ENCODE data around the gene TMEM145.

TMEM145 gene

GRCh38 chr19:42289556-42290041 is 23.5 kb upstream of the TMEM145 start:
- H3K4me3 ChIP-seq (ENCODE audit: low read depth, low read length, poor library complexity, severe bottlenecking), result no peak overlapping the region
- peaks cover 79% of the 10 kb centered on the region for H3K36me3 ChIP-seq (ENCODE audit: insufficient read depth, low read length)
- H3K9me3 ChIP-seq (ENCODE audit: low read length), result no peaks in the 10 kb centered on the region
- H3K79me2 ChIP-seq (ENCODE audit: insufficient read depth, low read length), result no peaks in the 10 kb centered on the region
- no peaks in the 10 kb centered on the region for H4K20me1 ChIP-seq (ENCODE audit: insufficient read depth, low read length)
- no peak overlapping the region for H2AFZ ChIP-seq (ENCODE audit: low read length)
- no peaks in the 10 kb centered on the region for H3K9me2 ChIP-seq (ENCODE audit: low read depth, low read length)
- H3F3A ChIP-seq (ENCODE audit: insufficient read depth, low read length), result no peaks in the 10 kb centered on the region
- H3K4me1 ChIP-seq (ENCODE audit: insufficient read depth, low read length, severe bottlenecking), result peaks cover 16% of the 10 kb centered on the region
- TF ChIP-seq CTCF (IDR thresholded peaks at IDR 0.05; ENCODE audit: low read length) (no peak), EZH2 (IDR thresholded peaks at IDR 0.05; ENCODE audit: borderline replicate concordance, low read length) (no peak)
- H3K4me2 ChIP-seq (ENCODE audit: low read length), result no peak overlapping the region
- H3K27ac ChIP-seq (ENCODE audit: low read depth, low read length, poor library complexity, severe bottlenecking), result no peak overlapping the region
- no peaks in the 10 kb centered on the region for H3K27me3 ChIP-seq (ENCODE audit: insufficient read depth, low read length)
- H3K9ac ChIP-seq (ENCODE audit: low read length), result no peak overlapping the region

GRCh38 chr19:42290136-42290522 is 23.0 kb upstream of the TMEM145 start:
- H3K36me3 ChIP-seq (ENCODE audit: insufficient read depth, low read length), result peaks cover 82% of the 10 kb centered on the region

DNA sequence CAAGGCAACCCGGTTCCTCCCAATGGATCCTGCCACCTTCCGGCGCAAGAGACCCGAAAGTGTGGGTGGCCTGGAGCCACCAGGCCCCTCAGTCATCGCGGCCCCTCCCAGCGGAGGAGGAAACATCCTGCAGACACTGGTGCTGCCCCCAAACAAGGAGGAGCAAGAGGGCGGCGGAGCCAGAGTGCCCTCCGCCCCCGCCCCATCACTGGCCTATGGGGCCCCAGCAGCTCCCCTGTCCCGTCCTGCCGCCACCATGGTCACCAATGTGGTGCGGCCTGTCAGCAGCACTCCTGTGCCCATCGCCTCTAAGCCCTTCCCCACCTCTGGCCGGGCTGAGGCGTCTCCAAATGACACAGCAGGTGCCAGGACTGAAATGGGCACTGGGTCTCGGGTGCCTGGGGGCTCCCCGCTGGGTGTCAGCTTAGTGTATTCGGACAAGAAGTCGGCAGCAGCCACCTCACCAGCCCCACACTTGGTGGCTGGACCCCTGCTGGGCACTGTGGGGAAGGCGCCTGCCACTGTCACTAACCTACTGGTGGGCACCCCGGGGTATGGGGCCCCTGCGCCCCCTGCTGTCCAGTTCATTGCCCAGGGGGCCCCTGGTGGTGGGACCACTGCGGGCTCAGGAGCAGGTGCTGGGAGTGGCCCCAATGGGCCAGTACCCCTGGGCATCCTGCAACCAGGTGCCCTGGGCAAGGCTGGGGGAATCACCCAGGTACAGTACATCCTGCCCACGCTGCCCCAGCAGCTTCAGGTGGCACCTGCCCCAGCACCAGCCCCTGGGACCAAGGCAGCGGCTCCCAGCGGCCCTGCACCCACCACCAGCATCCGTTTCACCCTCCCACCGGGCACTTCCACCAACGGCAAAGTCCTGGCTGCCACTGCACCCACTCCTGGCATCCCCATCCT is 22.3 kb upstream of the TMEM145 start:
- H3K4me3 ChIP-seq (ENCODE audit: low read depth, low read length, poor library complexity, severe bottlenecking), result no peak overlapping the region
- H3K9me2 ChIP-seq (ENCODE audit: low read depth, low read length), result no peaks in the 10 kb centered on the region
- H3K9ac ChIP-seq (ENCODE audit: low read length), result no peak overlapping the region
- no peaks in the 10 kb centered on the region for H3F3A ChIP-seq (ENCODE audit: insufficient read depth, low read length)
- H3K9me3 ChIP-seq (ENCODE audit: low read length), result no peaks in the 10 kb centered on the region
- no peak overlapping the region for H2AFZ ChIP-seq (ENCODE audit: low read length)
- no peaks in the 10 kb centered on the region for H3K27me3 ChIP-seq (ENCODE audit: insufficient read depth, low read length)
- no peaks in the 10 kb centered on the region for H3K79me2 ChIP-seq (ENCODE audit: insufficient read depth, low read length)
- H3K27ac ChIP-seq (ENCODE audit: low read depth, low read length, poor library complexity, severe bottlenecking), result no peak overlapping the region
- TF ChIP-seq CTCF (IDR thresholded peaks at IDR 0.05; ENCODE audit: low read length), result peak; percentile 75
- no peak for TF ChIP-seq EZH2 (IDR thresholded peaks at IDR 0.05; ENCODE audit: borderline replicate concordance, low read length)
- no peak overlapping the region for H3K4me2 ChIP-seq (ENCODE audit: low read length)
- peaks cover 86% of the 10 kb centered on the region for H3K36me3 ChIP-seq (ENCODE audit: insufficient read depth, low read length)
- H3K4me1 ChIP-seq (ENCODE audit: insufficient read depth, low read length, severe bottlenecking), result peaks cover 6% of the 10 kb centered on the region
- no peaks in the 10 kb centered on the region for H4K20me1 ChIP-seq (ENCODE audit: insufficient read depth, low read length)

More at GRCh38 chr19:42290136-42290522, 23.0 kb upstream of the TMEM145 start:
- no peak overlapping the region for H2AFZ ChIP-seq (ENCODE audit: low read length)
- H3K9ac ChIP-seq (ENCODE audit: low read length), result no peak overlapping the region
- no peaks in the 10 kb centered on the region for H3F3A ChIP-seq (ENCODE audit: insufficient read depth, low read length)
- no peaks in the 10 kb centered on the region for H3K9me3 ChIP-seq (ENCODE audit: low read length)
- peaks cover 13% of the 10 kb centered on the region for H3K4me1 ChIP-seq (ENCODE audit: insufficient read depth, low read length, severe bottlenecking)
- H3K27ac ChIP-seq (ENCODE audit: low read depth, low read length, poor library complexity, severe bottlenecking), result no peak overlapping the region
- H3K4me3 ChIP-seq (ENCODE audit: low read depth, low read length, poor library complexity, severe bottlenecking), result no peak overlapping the region
- H3K9me2 ChIP-seq (ENCODE audit: low read depth, low read length), result no peaks in the 10 kb centered on the region
- no peaks in the 10 kb centered on the region for H3K79me2 ChIP-seq (ENCODE audit: insufficient read depth, low read length)
- no peaks in the 10 kb centered on the region for H4K20me1 ChIP-seq (ENCODE audit: insufficient read depth, low read length)
- no peaks in the 10 kb centered on the region for H3K27me3 ChIP-seq (ENCODE audit: insufficient read depth, low read length)
- TF ChIP-seq EZH2 (IDR thresholded peaks at IDR 0.05; ENCODE audit: borderline replicate concordance, low read length) (no peak), CTCF (IDR thresholded peaks at IDR 0.05; ENCODE audit: low read length) (no peak)
- H3K4me2 ChIP-seq (ENCODE audit: low read length), result no peak overlapping the region

Data from OCI-LY1 (cell line).